Measurements from ENCODE around the gene SPSB2.

GRCh38 chr12:6883683-6884082 is 10.6 kb upstream of the SPSB2 start:
- TF ChIP-seq ZNF138 (tag by site-specific recombination; IDR thresholded peaks at IDR 0.05; ENCODE audit: borderline replicate concordance) (no peak), CTCF (tag by site-specific recombination; IDR thresholded peaks at IDR 0.05) (no peak), ZNF624 (tag by site-specific recombination; IDR thresholded peaks at IDR 0.05) (no peak), KLF16 (tag by site-specific recombination; IDR thresholded peaks at IDR 0.05) (no peak), WT1 (tag by site-specific recombination; IDR thresholded peaks at IDR 0.05) (no peak), ZNF248 (tag by site-specific recombination; IDR thresholded peaks at IDR 0.05) (no peak), ZNF23 (tag by site-specific recombination; IDR thresholded peaks at IDR 0.05; ENCODE audit: borderline replicate concordance) (no peak)
